ENCODE results near the gene CDC42SE2. TPM values are rescaled to one million over a fixed set of nuclear protein-coding genes. Genes with fewer than 3 reads are reported as not detected.

The CDC42SE2 gene
- total and polyA plus RNA-seq, 2 experiments from 2014 or later, result 24.2 to 36.2 TPM

GRCh38 chr5:131413605-131414559 is 150.0 kb downstream of the CDC42SE2 start (continued):
- TF ChIP-seq ZNF462 (CRISPR knock-in tag; IDR thresholded peaks at IDR 0.05), result no peak

- Histone ChIP-seq H2AFZ (no peak overlapping the region), H3K9me2 (ENCODE audit: insufficient read depth) (no peaks in the 10 kb centered on the region), H3K4me2 (no peak overlapping the region), H3K36me3 (ENCODE audit: insufficient read depth) (no peaks in the 10 kb centered on the region), H3K4me3 (no peak overlapping the region), H3F3A (replicated peaks; ENCODE audit: low read depth) (no peaks in the 10 kb centered on the region), H3K27ac (ENCODE audit: low read depth) (no peak overlapping the region), H3K27me3 (ENCODE audit: insufficient read depth) (no peaks in the 10 kb centered on the region), H3K4me1 (ENCODE audit: insufficient read depth) (no peaks in the 10 kb centered on the region), H4K20me1 (replicated peaks; ENCODE audit: insufficient read depth) (no peaks in the 10 kb centered on the region), H3K79me2 (replicated peaks; ENCODE audit: insufficient read depth) (no peaks in the 10 kb centered on the region)
- no peaks in the 10 kb centered on the region for H3K9me3 Mint-ChIP-seq
- no peak overlapping the region for H3K4me3 Mint-ChIP-seq
- DNase-seq (ENCODE audit: low spot score) (no peak), ATAC-seq (no peak)
- H3K27ac Mint-ChIP-seq, result no peak overlapping the region
- H3K36me3 Mint-ChIP-seq (ENCODE audit: low read depth), result no peaks in the 10 kb centered on the region; the same call in 2 of the 3 replicates
- TF ChIP-seq ZNF114 (CRISPR knock-in tag; IDR thresholded peaks at IDR 0.05) (no peak), ZNF331 (CRISPR knock-in tag; IDR thresholded peaks at IDR 0.05; ENCODE audit: low read depth) (no peak), EZH2 (IDR thresholded peaks at IDR 0.05; ENCODE audit: low read depth, unreplicated experiment) (no peak), POLR2AphosphoS5 (IDR thresholded peaks at IDR 0.05; ENCODE audit: low read depth) (no peak)
- 0 out of 3 replicates have a peak, but pooled peaks cover 2% of the 10 kb centered on the region for H3K4me1 Mint-ChIP-seq
- peaks cover 3% of the 10 kb centered on the region for H3K27me3 Mint-ChIP-seq (ENCODE audit: insufficient read depth, low read depth, poor library complexity)
These were observed 152.9 kb downstream of the CDC42SE2 start for GRCh38 chr5:131416729-131417128.
